RWPE2 (cell line): Measurements from ENCODE around the gene WDR48.

Source experiments
- ATAC-seq: fragments of 200-7000 bp; cut with Tn5 transposase; 3 replicates; pipeline ENCODE4 v1.9.1; 2021; ENCODE audit warnings: low read depth
- DNase-seq: peaks from one replicate; pipeline ENCODE4 v3.0.0-alpha.2; 2020; ENCODE audit warnings: low spot score
- H3K27ac ChIP-seq: fragments of 450-650 bp; 2 replicates; pipeline ENCODE4 v1.5.1; 2017; ENCODE audit warnings: mild to moderate bottlenecking; ENCODE audit not compliant: poor library complexity, severe bottlenecking
- H3K27me3 ChIP-seq: fragments of 250-450 bp; sonication (Bioruptor Pico); 2 replicates; pipeline ENCODE4 v1.5.1; 2021; ENCODE audit warnings: mild to moderate bottlenecking, moderate library complexity; ENCODE audit not compliant: insufficient read depth, poor library complexity, severe bottlenecking
- H3K36me3 ChIP-seq: fragments of 250-450 bp; sonication (Bioruptor Pico); 2 replicates; pipeline ENCODE4 v1.5.1; 2020; ENCODE audit warnings: low read depth, mild to moderate bottlenecking, moderate library complexity
- H3K4me1 ChIP-seq: fragments of 250-450 bp; sonication (Bioruptor Pico); 2 replicates; pipeline ENCODE4 v1.5.1; 2021; ENCODE audit warnings: mild to moderate bottlenecking, moderate library complexity; ENCODE audit not compliant: insufficient read depth, poor library complexity, severe bottlenecking
- H3K4me3 ChIP-seq: fragments of 250-450 bp; sonication (Bioruptor Pico); 2 replicates; pipeline ENCODE4 v1.5.1; 2021; ENCODE audit warnings: mild to moderate bottlenecking, moderate library complexity; ENCODE audit not compliant: severe bottlenecking
- H3K9me3 ChIP-seq: fragments of 250-450 bp; sonication (Bioruptor Pico); 2 replicates; pipeline ENCODE4 v1.5.1; 2021; ENCODE audit warnings: mild to moderate bottlenecking, moderate library complexity; ENCODE audit not compliant: severe bottlenecking
- TF ChIP-seq, protein P1 (sequence below): fragments of 450-650 bp; IDR thresholded peaks from one replicate; pipeline ENCODE4 v1.5.1; 2017; ENCODE audit warnings: mild to moderate bottlenecking, moderate library complexity; ENCODE audit not compliant: poor library complexity, severe bottlenecking

WDR48 gene

GRCh38 chr3:39013921-39014509, 37.8 kb upstream of the WDR48 start:
- DNase-seq (no peak), ATAC-seq (peak; percentile 63; the same call in 2 of the 3 replicates)
- peaks cover 2% of the 10 kb centered on the region for H3K4me1 ChIP-seq
- no peaks in the 10 kb centered on the region for H3K27me3 ChIP-seq
- TF ChIP-seq, protein P1, sequence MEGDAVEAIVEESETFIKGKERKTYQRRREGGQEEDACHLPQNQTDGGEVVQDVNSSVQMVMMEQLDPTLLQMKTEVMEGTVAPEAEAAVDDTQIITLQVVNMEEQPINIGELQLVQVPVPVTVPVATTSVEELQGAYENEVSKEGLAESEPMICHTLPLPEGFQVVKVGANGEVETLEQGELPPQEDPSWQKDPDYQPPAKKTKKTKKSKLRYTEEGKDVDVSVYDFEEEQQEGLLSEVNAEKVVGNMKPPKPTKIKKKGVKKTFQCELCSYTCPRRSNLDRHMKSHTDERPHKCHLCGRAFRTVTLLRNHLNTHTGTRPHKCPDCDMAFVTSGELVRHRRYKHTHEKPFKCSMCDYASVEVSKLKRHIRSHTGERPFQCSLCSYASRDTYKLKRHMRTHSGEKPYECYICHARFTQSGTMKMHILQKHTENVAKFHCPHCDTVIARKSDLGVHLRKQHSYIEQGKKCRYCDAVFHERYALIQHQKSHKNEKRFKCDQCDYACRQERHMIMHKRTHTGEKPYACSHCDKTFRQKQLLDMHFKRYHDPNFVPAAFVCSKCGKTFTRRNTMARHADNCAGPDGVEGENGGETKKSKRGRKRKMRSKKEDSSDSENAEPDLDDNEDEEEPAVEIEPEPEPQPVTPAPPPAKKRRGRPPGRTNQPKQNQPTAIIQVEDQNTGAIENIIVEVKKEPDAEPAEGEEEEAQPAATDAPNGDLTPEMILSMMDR, result no peak
- H3K27ac ChIP-seq, result no peak overlapping the region
- no peaks in the 10 kb centered on the region for H3K36me3 ChIP-seq
- no peaks in the 10 kb centered on the region for H3K9me3 ChIP-seq
- no peak overlapping the region for H3K4me3 ChIP-seq

DNA sequence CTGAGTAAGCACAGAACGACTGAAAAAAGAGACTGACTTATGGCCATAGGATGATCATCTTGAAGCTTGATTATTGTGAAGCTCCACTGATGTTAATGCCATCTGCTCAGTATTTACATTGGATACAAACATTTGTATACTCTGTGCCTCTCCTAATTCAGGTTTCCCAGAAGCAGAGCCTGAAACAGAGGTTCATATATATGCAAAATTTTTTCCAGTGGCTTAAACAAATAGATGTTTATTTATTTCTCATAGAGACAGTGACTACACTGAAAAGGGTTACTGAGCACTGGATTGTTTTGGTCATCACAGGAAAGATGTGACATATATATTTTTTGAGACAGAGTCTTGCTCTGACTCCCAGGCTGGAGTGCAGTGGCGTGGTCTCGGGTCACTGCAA, 36.4 kb upstream of the WDR48 start:
- Histone ChIP-seq H3K27ac (no peak overlapping the region), H3K9me3 (no peaks in the 10 kb centered on the region), H3K36me3 (no peaks in the 10 kb centered on the region), H3K4me1 (peaks cover 2% of the 10 kb centered on the region), H3K27me3 (no peaks in the 10 kb centered on the region), H3K4me3 (no peak overlapping the region)
- ATAC-seq (no peak), DNase-seq (no peak)
- TF ChIP-seq, protein P1, result no peak

DNA sequence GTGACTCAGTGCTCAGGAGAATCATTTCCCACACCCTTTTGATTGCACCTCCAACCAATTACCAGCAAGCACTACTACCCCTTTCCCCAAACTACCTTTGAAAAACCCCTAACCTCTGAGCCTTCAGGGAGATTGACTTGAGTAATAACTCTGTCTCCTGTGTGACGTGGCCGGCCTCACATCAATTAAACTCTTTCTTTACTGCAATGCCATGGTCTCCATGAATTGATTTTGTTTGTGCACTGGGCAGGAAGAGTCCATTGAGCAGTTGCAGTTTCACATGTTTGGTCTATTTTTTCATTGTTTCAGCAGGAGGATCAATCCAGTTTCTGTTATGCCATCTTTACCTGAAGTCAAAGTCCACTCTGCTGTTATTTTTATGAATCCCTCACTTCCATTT, 32.5 kb upstream of the WDR48 start:
- TF ChIP-seq, protein P1, result no peak
- Histone ChIP-seq H3K27me3 (no peaks in the 10 kb centered on the region), H3K4me1 (no peaks in the 10 kb centered on the region)

DNA sequence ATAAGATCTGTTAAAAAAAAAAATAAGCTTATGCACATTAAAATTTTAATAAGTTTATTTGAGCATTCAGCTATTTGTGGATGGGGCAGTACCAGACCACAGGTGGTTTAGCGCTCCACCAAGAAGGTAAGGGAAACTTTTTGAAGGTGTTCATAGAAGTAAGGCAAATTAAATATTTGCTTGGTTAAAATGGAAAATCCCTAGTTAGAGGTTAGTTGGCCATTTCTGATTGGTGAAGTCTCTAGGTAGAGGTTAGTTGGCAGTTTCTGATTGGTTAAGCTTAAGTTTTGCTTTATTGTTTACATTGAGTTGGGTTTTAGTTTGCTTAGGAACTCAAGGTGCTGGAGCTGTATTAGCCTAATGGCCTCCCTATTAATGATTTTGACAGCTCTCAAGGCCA, 30.8 kb upstream of the WDR48 start:
- no peaks in the 10 kb centered on the region for H3K4me1 ChIP-seq
- no peaks in the 10 kb centered on the region for H3K9me3 ChIP-seq
- H3K27me3 ChIP-seq, result no peaks in the 10 kb centered on the region
- no peak overlapping the region for H3K4me3 ChIP-seq
- H3K36me3 ChIP-seq, result no peaks in the 10 kb centered on the region
- DNase-seq, result no peak
- TF ChIP-seq, protein P1, result no peak
- no peak overlapping the region for H3K27ac ChIP-seq
- ATAC-seq, result no peak

More for the DNA sequence above, 32.5 kb upstream of the WDR48 start:
- H3K27ac ChIP-seq, result no peak overlapping the region
- no peaks in the 10 kb centered on the region for H3K36me3 ChIP-seq
- ATAC-seq, result no peak
- no peak for DNase-seq
- no peak overlapping the region for H3K4me3 ChIP-seq
- H3K9me3 ChIP-seq, result no peaks in the 10 kb centered on the region

DNA sequence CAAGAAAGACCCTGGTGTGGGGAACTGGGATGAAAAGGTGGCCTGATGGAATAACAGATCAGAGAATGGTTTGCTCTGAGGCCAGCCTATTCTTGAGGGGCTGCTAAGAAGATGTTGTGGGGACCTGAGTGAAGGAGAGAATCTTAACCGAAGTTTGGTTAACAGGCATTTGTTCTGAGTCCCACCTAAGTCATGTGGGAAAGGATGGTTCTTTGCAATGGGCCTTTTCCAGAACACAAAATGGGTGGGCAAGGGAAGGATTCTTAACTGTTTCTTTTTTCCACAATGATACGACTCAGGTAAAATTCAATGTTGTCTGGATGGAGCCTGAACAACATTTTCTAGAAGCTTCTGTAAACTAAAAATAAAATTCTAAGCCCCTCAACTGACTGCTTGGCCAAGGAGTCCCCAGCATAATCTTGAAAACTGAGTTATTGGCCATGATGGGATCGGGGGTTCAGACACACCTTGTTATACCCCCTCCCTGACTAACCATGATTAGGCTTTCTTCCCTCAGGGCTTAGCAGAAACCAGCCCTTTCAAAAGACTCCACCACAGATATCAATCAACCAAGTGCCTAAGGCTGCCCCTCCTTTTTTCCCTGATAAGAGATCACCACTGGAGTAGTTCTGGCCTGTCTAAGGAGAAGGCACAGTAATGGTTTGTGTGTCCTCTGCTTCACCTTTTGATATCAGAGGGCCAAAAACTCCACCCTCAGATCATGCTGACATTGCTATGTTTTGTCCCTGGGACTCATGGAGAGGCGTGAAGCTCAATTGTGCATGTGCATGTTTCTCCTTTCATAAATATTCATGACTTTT, 30.1 kb upstream of the WDR48 start:
- TF ChIP-seq, protein P1, result no peak
- no peak overlapping the region for H3K4me3 ChIP-seq
- H3K27me3 ChIP-seq, result no peaks in the 10 kb centered on the region
- no peak overlapping the region for H3K27ac ChIP-seq
- no peaks in the 10 kb centered on the region for H3K4me1 ChIP-seq
- ATAC-seq, result no peak
- no peak for DNase-seq
- no peaks in the 10 kb centered on the region for H3K9me3 ChIP-seq
- H3K36me3 ChIP-seq, result no peaks in the 10 kb centered on the region
